NB4 (cell line): ENCODE data around the gene ADAMTS12.

ENCODE experiments used
- POLR2A ChIP-seq: IDR thresholded peaks from 2 replicates; pipeline ENCODE4 v1.6.1; 2011; ENCODE audit warnings: mild to moderate bottlenecking; ENCODE audit not compliant: insufficient read length; ENCODE audit errors: extremely low read depth
- TF ChIP-seq, protein P1 (sequence below): IDR thresholded peaks from one replicate; pipeline ENCODE4 v1.5.1; 2012; ENCODE audit warnings: low read depth, low read length
- TF ChIP-seq, protein P2 (sequence below): IDR thresholded peaks from 2 replicates; pipeline ENCODE4 v1.6.1; 2011; ENCODE audit warnings: low read depth, low read length

DNA sequence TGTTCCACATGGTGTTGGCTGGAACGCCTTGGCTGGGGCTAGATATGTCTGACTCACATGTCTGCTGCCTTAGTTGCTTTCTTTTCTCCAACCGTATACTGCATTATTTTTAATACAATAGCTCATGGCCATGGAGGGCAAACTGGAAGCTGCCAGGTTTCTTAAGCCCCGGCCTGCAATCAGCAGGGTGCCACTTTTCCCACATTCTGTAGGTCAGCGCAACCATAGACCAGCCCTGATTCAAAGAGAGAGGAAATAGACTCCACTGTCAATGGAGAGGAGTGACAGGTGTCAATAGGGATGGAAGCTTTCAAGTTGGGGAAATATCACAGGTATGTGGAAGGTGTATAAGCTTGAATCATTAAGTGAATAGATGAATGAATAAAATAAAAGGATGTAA is 390.5 kb downstream of the ADAMTS12 start:
- TF ChIP-seq, protein P1, sequence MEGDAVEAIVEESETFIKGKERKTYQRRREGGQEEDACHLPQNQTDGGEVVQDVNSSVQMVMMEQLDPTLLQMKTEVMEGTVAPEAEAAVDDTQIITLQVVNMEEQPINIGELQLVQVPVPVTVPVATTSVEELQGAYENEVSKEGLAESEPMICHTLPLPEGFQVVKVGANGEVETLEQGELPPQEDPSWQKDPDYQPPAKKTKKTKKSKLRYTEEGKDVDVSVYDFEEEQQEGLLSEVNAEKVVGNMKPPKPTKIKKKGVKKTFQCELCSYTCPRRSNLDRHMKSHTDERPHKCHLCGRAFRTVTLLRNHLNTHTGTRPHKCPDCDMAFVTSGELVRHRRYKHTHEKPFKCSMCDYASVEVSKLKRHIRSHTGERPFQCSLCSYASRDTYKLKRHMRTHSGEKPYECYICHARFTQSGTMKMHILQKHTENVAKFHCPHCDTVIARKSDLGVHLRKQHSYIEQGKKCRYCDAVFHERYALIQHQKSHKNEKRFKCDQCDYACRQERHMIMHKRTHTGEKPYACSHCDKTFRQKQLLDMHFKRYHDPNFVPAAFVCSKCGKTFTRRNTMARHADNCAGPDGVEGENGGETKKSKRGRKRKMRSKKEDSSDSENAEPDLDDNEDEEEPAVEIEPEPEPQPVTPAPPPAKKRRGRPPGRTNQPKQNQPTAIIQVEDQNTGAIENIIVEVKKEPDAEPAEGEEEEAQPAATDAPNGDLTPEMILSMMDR: no peak
- no peak for TF ChIP-seq POLR2A
- TF ChIP-seq, protein P2, sequence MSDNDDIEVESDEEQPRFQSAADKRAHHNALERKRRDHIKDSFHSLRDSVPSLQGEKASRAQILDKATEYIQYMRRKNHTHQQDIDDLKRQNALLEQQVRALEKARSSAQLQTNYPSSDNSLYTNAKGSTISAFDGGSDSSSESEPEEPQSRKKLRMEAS: no peak
